Measurements from ENCODE around the gene PLA2G4B. TPM values are rescaled to one million over a fixed set of nuclear protein-coding genes. Genes with fewer than 3 reads are reported as not detected.

The PLA2G4B gene
- total and polyA plus RNA-seq, 2 experiments from 2014 or later: 1.4 to 1.6 TPM

DNA sequence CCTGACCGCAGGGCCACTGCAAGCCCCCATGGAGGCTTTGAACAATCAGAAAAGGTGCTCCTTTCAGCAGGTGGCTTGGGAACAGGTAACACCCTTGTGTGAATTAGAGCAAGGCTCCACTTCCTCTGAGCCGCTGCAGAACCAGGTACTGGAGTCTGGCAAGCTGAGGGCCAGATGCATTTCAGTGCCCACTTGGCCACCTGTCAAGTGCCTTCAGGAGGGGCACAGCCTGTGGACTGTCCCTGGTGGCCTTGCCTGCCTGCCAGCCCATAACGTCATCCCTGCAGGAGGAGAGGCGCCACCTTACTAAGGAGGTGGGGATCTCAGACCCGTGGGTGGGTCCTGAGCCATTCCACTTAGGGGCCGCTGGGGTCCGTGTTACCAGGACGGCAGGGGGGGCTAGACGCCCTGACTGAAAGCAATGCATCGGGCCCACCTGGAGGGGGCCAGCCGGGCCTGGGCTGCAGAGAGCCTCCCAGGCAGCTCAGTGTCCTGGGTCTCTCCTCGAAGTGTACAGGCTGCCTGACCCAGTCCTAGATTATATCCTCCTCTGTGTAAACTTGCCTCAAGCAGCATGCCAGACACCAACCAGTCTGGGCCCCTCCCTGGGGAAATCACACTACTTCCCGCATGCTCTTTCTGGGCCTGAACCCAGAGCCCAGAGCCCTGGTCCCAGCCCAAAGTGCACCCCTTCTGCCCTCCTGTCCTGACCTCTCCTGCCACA lies 39.1 kb downstream of the PLA2G4B start:
- DNase-seq: no peak
- WGBS, 2 experiments (ENCODE audit: low coverage in 1 of 2, low lambda C conversion rate in 2 of 2, missing lambda C conversion rate in 2 of 2): 72 to 78% methylated on average over 12 to 13 of the region's 13 CpGs
- H3K9me3 ChIP-seq (ENCODE audit: low read depth): no peaks in the 10 kb centered on the region

DNA sequence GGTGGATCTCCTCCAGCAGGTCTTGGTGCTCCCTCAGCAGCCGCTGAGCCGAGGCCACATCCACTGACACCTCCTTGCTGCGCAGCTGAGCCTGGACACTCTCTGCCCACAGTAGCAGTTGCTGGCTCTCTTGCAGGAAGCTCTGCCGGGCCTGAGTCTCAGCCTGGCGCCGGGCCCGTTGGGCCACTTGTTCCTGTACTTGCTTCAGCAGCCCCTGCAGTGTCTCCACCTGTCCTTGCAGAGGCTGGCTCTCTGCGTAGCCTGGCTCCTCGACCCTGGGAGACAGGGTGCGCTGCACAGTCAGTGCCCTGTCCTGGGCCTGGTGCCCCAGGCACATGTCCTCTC lies 39.7 kb downstream of the PLA2G4B start:
- H3K4me3 ChIP-seq: no peak overlapping the region
- no peak overlapping the region for H3K27ac ChIP-seq
- in situ Hi-C loops (cut with MboI): no loop called here
- H3K36me3 ChIP-seq (ENCODE audit: low read depth): no peaks in the 10 kb centered on the region
- H3K27me3 ChIP-seq (replicated peaks; ENCODE audit: insufficient read depth): no peaks in the 10 kb centered on the region
- no peak overlapping the region for H2AFZ ChIP-seq
- no peaks in the 10 kb centered on the region for H3K4me1 ChIP-seq (ENCODE audit: insufficient read depth)
- DNase-seq: no peak
- H3F3A ChIP-seq (ENCODE audit: insufficient read depth): no peaks in the 10 kb centered on the region
- H3K9ac ChIP-seq: no peak overlapping the region
- H3K9me2 ChIP-seq (ENCODE audit: insufficient read depth): no peaks in the 10 kb centered on the region
- 78 to 82% methylated on average over 10 of the region's 10 CpGs for WGBS, 2 experiments (ENCODE audit: low coverage in 1 of 2, low lambda C conversion rate in 2 of 2, missing lambda C conversion rate in 2 of 2)
- H4K20me1 ChIP-seq (ENCODE audit: insufficient read depth): no peaks in the 10 kb centered on the region
- no peaks in the 10 kb centered on the region for H3K79me2 ChIP-seq (ENCODE audit: insufficient read depth)
- no peak overlapping the region for H3K4me2 ChIP-seq (ENCODE audit: unreplicated experiment)
- no peaks in the 10 kb centered on the region for H3K9me3 ChIP-seq (ENCODE audit: low read depth)
- TF ChIP-seq EZH2 (IDR thresholded peaks at IDR 0.05; ENCODE audit: insufficient read depth, poor library complexity, severe bottlenecking) (no peak), EZH2phosphoT487 (IDR thresholded peaks at IDR 0.05; ENCODE audit: insufficient read depth, low read depth) (no peak)

More for the DNA sequence above, 39.1 kb downstream of the PLA2G4B start:
- Histone ChIP-seq H3K4me2 (ENCODE audit: unreplicated experiment) (no peak overlapping the region), H3K4me3 (no peak overlapping the region), H3K4me1 (ENCODE audit: insufficient read depth) (no peaks in the 10 kb centered on the region), H3K9me2 (ENCODE audit: insufficient read depth) (no peaks in the 10 kb centered on the region), H3K27me3 (replicated peaks; ENCODE audit: insufficient read depth) (no peaks in the 10 kb centered on the region), H3F3A (ENCODE audit: insufficient read depth) (no peaks in the 10 kb centered on the region), H3K9ac (no peak overlapping the region), H2AFZ (no peak overlapping the region), H3K36me3 (ENCODE audit: low read depth) (no peaks in the 10 kb centered on the region), H4K20me1 (ENCODE audit: insufficient read depth) (no peaks in the 10 kb centered on the region), H3K79me2 (ENCODE audit: insufficient read depth) (no peaks in the 10 kb centered on the region), H3K27ac (no peak overlapping the region)
- in situ Hi-C loops (cut with MboI): no loop called here
- no peak for TF ChIP-seq EZH2 (IDR thresholded peaks at IDR 0.05; ENCODE audit: insufficient read depth, poor library complexity, severe bottlenecking)
- TF ChIP-seq EZH2phosphoT487 (IDR thresholded peaks at IDR 0.05; ENCODE audit: insufficient read depth, low read depth): no peak

DNA sequence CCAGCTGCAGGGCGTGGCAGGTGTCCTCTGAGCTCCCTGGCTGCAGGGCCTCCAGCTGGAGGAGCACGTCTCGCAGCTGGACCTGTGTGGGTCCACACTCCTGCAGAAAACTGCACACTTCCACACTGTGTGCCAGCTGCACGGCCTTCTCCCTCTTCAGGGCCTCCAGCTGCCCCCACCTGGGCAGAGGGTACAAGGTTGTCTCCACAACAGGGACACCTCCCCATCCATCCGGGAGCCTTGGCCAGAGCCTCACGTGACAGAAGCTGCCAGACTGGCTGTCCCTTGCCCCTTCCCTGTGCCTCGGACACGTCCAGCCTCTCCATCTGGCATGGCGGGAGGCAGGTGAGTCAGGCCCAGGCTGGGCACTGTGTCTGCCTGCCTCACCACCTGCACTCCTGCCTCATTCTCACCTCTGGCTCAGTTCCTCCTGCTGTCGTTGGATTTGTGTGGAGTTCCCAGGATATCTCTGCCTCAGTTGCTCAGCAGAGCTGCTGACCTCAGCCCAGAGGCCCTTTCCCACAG lies 40.7 kb downstream of the PLA2G4B start:
- no peak for DNase-seq
- Histone ChIP-seq H4K20me1 (ENCODE audit: insufficient read depth) (no peaks in the 10 kb centered on the region), H3K27ac (no peak overlapping the region), H2AFZ (no peak overlapping the region), H3K9me3 (ENCODE audit: low read depth) (no peaks in the 10 kb centered on the region), H3K4me3 (no peak overlapping the region), H3K4me1 (ENCODE audit: insufficient read depth) (no peaks in the 10 kb centered on the region), H3F3A (ENCODE audit: insufficient read depth) (no peaks in the 10 kb centered on the region), H3K4me2 (ENCODE audit: unreplicated experiment) (no peak overlapping the region), H3K79me2 (ENCODE audit: insufficient read depth) (no peaks in the 10 kb centered on the region), H3K27me3 (replicated peaks; ENCODE audit: insufficient read depth) (no peaks in the 10 kb centered on the region), H3K9me2 (ENCODE audit: insufficient read depth) (no peaks in the 10 kb centered on the region), H3K9ac (no peak overlapping the region), H3K36me3 (ENCODE audit: low read depth) (no peaks in the 10 kb centered on the region)
- TF ChIP-seq EZH2phosphoT487 (IDR thresholded peaks at IDR 0.05; ENCODE audit: insufficient read depth, low read depth): no peak
- no peak for TF ChIP-seq EZH2 (IDR thresholded peaks at IDR 0.05; ENCODE audit: insufficient read depth, poor library complexity, severe bottlenecking)
- 90 to 92% methylated on average over 10 of the region's 10 CpGs for WGBS, 2 experiments (ENCODE audit: low coverage in 1 of 2, low lambda C conversion rate in 2 of 2, missing lambda C conversion rate in 2 of 2)
- in situ Hi-C loops (cut with MboI): no loop called here

DNA sequence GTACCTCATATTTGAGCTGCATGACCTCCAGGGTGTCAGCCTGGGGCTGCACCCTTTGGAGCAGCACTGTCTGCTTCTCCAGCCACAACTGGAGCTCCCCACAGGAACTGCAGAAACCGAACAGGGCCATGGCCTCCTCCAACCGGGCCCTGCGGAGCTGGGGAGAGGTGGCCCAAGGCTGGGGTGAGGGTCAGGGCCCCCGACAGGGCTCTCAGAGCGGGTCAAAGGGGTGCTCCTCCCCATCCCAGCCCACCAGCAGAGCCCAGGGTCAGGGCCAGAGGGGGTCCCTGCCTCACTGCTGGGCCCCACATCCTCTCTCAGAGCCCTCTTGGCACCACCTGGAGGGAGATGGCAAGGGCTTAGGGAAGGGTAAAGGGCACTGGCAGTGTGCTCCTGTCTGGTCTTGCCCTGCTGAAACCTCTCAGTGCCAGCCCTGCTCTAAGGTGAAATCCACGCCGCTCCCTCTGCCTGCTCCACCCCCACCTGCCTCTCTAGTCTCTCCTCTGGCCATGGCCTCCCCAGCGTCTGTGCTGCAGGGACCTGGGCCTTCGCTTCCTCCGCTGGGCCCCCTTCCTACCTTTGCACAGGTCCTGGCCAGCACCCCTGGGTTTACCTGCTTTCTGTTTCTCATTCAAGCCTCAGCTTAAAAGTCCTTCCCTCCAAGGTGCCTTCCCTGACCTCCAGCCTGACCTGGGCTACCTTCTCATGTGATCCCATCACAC lies 41.7 kb downstream of the PLA2G4B start:
- TF ChIP-seq EZH2 (IDR thresholded peaks at IDR 0.05; ENCODE audit: insufficient read depth, poor library complexity, severe bottlenecking) (no peak), EZH2phosphoT487 (IDR thresholded peaks at IDR 0.05; ENCODE audit: insufficient read depth, low read depth) (no peak)
- Histone ChIP-seq H3K9me2 (ENCODE audit: insufficient read depth) (no peaks in the 10 kb centered on the region), H3F3A (ENCODE audit: insufficient read depth) (no peaks in the 10 kb centered on the region), H3K4me2 (ENCODE audit: unreplicated experiment) (no peak overlapping the region), H3K36me3 (ENCODE audit: low read depth) (no peaks in the 10 kb centered on the region), H3K4me1 (ENCODE audit: insufficient read depth) (no peaks in the 10 kb centered on the region), H2AFZ (no peak overlapping the region), H4K20me1 (ENCODE audit: insufficient read depth) (no peaks in the 10 kb centered on the region), H3K79me2 (ENCODE audit: insufficient read depth) (no peaks in the 10 kb centered on the region), H3K4me3 (no peak overlapping the region), H3K27ac (no peak overlapping the region), H3K27me3 (replicated peaks; ENCODE audit: insufficient read depth) (no peaks in the 10 kb centered on the region), H3K9ac (no peak overlapping the region), H3K9me3 (ENCODE audit: low read depth) (no peaks in the 10 kb centered on the region)
- in situ Hi-C loops (cut with MboI): no loop called here
- no peak for DNase-seq
- WGBS, 2 experiments (ENCODE audit: low coverage in 1 of 2, low lambda C conversion rate in 2 of 2, missing lambda C conversion rate in 2 of 2): 89 to 95% methylated on average over 10 of the region's 10 CpGs
